Breast epithelium (tissue), 3 donors: Measurements from ENCODE around the gene MAP2K5.

Source experiments
- POLR2A ChIP-seq: fragments of 450-650 bp; IDR thresholded peaks from one replicate; pipeline ENCODE4 v1.6.1; 2016; ENCODE audit warnings: antibody characterized with exemption, mild to moderate bottlenecking, moderate library complexity
- POLR2AphosphoS5 ChIP-seq, 3 donors: sonication (generic); formaldehyde crosslinking; IDR thresholded peaks; one replicate each; pipeline ENCODE4 v1.6.1; 2017; ENCODE audit warnings: antibody characterized with exemption in 3 of 3
- TF ChIP-seq, protein P1 (sequence below), 3 donors: fragments of 450-650 bp; IDR thresholded peaks; one replicate each; pipeline ENCODE4 v1.5.1; 2016 to 2017; ENCODE audit warnings: antibody characterized with exemption in 3 of 3, mild to moderate bottlenecking in 3 of 3, moderate library complexity in 3 of 3

DNA sequence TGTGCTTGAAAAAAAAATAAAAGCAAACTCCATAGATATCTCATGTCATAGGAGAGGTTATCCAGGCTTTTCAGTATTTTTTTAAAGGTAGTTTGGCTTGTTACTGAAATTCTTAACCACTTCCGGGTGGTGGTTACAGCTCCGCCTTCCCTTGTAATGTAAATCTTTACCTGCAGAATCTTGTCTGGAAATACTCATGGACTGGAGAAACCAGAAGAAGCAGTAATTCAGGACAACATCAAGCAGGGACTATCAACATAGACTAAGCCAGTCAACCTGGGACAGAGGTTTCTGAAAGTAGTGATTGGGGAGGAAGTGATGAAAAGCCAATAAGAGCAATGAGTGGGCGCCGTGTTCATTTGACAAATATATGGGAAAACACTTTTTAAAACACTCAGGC lies 203.9 kb downstream of the MAP2K5 start:
- TF ChIP-seq POLR2A (no peak), POLR2AphosphoS5 (IDR thresholded peaks at IDR 0.05) (no peak)
- TF ChIP-seq, protein P1, sequence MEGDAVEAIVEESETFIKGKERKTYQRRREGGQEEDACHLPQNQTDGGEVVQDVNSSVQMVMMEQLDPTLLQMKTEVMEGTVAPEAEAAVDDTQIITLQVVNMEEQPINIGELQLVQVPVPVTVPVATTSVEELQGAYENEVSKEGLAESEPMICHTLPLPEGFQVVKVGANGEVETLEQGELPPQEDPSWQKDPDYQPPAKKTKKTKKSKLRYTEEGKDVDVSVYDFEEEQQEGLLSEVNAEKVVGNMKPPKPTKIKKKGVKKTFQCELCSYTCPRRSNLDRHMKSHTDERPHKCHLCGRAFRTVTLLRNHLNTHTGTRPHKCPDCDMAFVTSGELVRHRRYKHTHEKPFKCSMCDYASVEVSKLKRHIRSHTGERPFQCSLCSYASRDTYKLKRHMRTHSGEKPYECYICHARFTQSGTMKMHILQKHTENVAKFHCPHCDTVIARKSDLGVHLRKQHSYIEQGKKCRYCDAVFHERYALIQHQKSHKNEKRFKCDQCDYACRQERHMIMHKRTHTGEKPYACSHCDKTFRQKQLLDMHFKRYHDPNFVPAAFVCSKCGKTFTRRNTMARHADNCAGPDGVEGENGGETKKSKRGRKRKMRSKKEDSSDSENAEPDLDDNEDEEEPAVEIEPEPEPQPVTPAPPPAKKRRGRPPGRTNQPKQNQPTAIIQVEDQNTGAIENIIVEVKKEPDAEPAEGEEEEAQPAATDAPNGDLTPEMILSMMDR (IDR thresholded peaks at IDR 0.05): no peak
